Thyroid gland (tissue), 4 donors: Measurements from ENCODE around the gene CCDC50.

Experiments
- CTCF ChIP-seq, 6 experiments: fragments of 200-600 bp in 3 of 6; fragments of 450-650 bp in 3 of 6; sonication (generic) in 3 of 6; IDR thresholded peaks; one replicate each; pipeline ENCODE4 v1.5.1; 2016 to 2019; ENCODE audit warnings: antibody characterized with exemption in 6 of 6, mild to moderate bottlenecking in 2 of 6, inconsistent platforms in 1 of 6, moderate library complexity in 1 of 6
- POLR2A ChIP-seq, 2 donors: fragments of 450-650 bp; IDR thresholded peaks; one replicate each; pipeline ENCODE4 v1.6.1; 2017; ENCODE audit warnings: antibody characterized with exemption in 2 of 2, mild to moderate bottlenecking in 2 of 2, moderate library complexity in 1 of 2

GRCh38 chr3:191348098-191348497 lies 18.9 kb downstream of the CCDC50 start:
- no peak for TF ChIP-seq CTCF (IDR thresholded peaks at IDR 0.05)
- TF ChIP-seq POLR2A (IDR thresholded peaks at IDR 0.05): no peak
